Psoas muscle (tissue), 8 donors: Measurements from ENCODE around the gene FOXF1. TPM values are rescaled to one million over a fixed set of nuclear protein-coding genes. Genes with fewer than 3 reads are reported as not detected.
A peak's percentile ranks its signal among the peaks of the same experiment; 100 is the strongest.

Experiments
- ATAC-seq, 4 donors: fragments of 200-7000 bp; cut with Tn5 transposase; one replicate each; pipeline ENCODE4 v1.9.1; 2020; ENCODE audit warnings: moderate library complexity in 3 of 4, mild to moderate bottlenecking in 2 of 4
- DNase-seq, 2 donors: peaks; one replicate each; pipeline ENCODE4 v3.0.0-alpha.2; 2020
- H3K27ac ChIP-seq: fragments of 200-600 bp; one replicate; pipeline ENCODE4 v1.8.0; 2022
- H3K27me3 ChIP-seq, 3 donors: fragments of 200-600 bp in 1 of 3; one replicate each; pipeline versions ENCODE4 v1.6.1 to v1.8.0; 2013 to 2022; ENCODE audit warnings: low read length in 2 of 3, mild to moderate bottlenecking in 2 of 3, moderate library complexity in 1 of 3; ENCODE audit not compliant: insufficient read depth in 3 of 3
- H3K36me3 ChIP-seq, 2 donors: fragments of 200-600 bp in 1 of 2; one replicate each; pipeline versions ENCODE4 v1.6.1 to v1.8.0; 2013 to 2022; ENCODE audit warnings: low read depth in 1 of 2, mild to moderate bottlenecking in 1 of 2, moderate library complexity in 1 of 2; ENCODE audit not compliant: insufficient read depth in 1 of 2
- H3K4me1 ChIP-seq: fragments of 200-600 bp; one replicate; pipeline ENCODE4 v1.8.0; 2022
- H3K4me3 ChIP-seq: fragments of 200-600 bp; one replicate; pipeline ENCODE4 v1.8.0; 2022; ENCODE audit warnings: mild to moderate bottlenecking
- H3K9me3 ChIP-seq: fragments of 200-600 bp; one replicate; pipeline ENCODE4 v1.8.0; 2022
- CTCF ChIP-seq: fragments of 200-600 bp; IDR thresholded peaks from one replicate; pipeline ENCODE4 v1.8.0; 2022; ENCODE audit warnings: antibody characterized with exemption
- whole genome bisulfite sequencing, 3 donors: extraction: QIAGEN DNeasy Blood & Tissue Kit; methylation state at CpG; one replicate each; pipeline versions ENCODE4 v1.1.6 to v1.1.7; 2013; 5-methylcytosine and 5-hydroxymethylcytosine counted together
- intact Hi-C, 2 donors: fragments of 100-400 bp; cut with DNase I; formaldehyde crosslinking; loops; one replicate each; pipeline versions ENCODE4 v1.11.0 to v1.14.2; 2022
- polyA plus RNA-seq, 3 donors: library from polyadenylated mRNA; stranded (reverse); fragments of 200-250 nt; gene quantifications; one replicate each; pipeline ENCODE4 v1.2.3, GENCODE V29; 2013
- total RNA-seq, 4 donors: library from RNA; stranded (reverse); fragmentation: NEBNext Ultra II Directional in 2 of 4; extraction: Animal tissue kit (Norgen Biotek cat#: 25700) in 2 of 4; gene quantifications; one replicate each; pipeline versions ENCODE4 v1.2.1 to v1.2.4, GENCODE V29; 2021 to 2023
- donor health status: healthy with polysubstance abuse.
- donor health status: DM: no; HTN: no; CAD: no; lungs with moderate emphysema.
- donor health status: Bipolar disorder and iron deficiency.
- donor health status: healthy.
- donor health status: DM: yes; HTN: yes; CAD: no.
- donor health status: DM: no; HTN: no; CAD: no.
- donor health status: DM: no; HTN: no; CAD: no.
- donor health status: DM: yes; HTN: yes; CAD: no.

The FOXF1 gene
- total and polyA plus RNA-seq, 7 donors = 0.01 to 0.12 (median 0.03) TPM; not detected in 2

DNA sequence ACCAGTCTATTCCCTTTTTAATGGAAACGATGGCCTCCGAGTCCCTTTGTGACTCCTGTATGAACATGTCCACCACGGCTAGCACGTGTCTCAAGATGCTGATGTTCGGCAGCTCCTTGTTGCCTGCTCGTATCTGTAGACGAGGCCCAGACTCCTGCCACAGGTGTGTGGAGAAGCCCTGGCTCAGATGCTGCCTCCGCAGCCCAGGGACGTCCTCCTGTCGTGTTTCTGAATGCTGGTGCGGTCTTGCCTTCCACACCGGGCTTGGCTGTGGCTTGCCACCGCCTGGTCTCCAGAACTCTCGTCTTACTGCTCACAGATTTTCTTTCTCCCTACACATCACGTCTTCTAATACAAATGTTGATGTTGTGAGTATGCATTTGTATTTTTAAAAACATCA is 17.0 kb downstream of the FOXF1 start:
- TF ChIP-seq CTCF = no peak
- ATAC-seq = no peak
- no peak overlapping the region for H3K4me3 ChIP-seq
- intact Hi-C loops = no loop called here
- no peaks in the 10 kb centered on the region for H3K4me1 ChIP-seq
- H3K9me3 ChIP-seq = no peaks in the 10 kb centered on the region
- H3K27ac ChIP-seq = no peak overlapping the region
- H3K27me3 ChIP-seq = peaks cover 0 to 13% (median 3%) of the 10 kb centered on the region in 3 donors
- no peak for DNase-seq
- 91 to 94% (median 92%) methylated on average over 15 of the region's 15 CpGs for WGBS, 3 donors
- peaks cover 0 to 18% of the 10 kb centered on the region in 2 donors for H3K36me3 ChIP-seq

- H3K36me3 ChIP-seq = peaks cover 0 to 26% of the 10 kb centered on the region in 2 donors
- DNase-seq (peak in 1 of 2 donors; percentile 38), ATAC-seq (no peak)
- peaks cover 0 to 4% (median 0%) of the 10 kb centered on the region in 3 donors for H3K27me3 ChIP-seq
- no peak overlapping the region for H3K4me3 ChIP-seq
- intact Hi-C loops = no loop called here
- no peak overlapping the region for H3K27ac ChIP-seq
- no peaks in the 10 kb centered on the region for H3K4me1 ChIP-seq
- H3K9me3 ChIP-seq = no peaks in the 10 kb centered on the region
- 89 to 92% (median 92%) methylated on average over 38 of the region's 38 CpGs for WGBS, 3 donors
- TF ChIP-seq CTCF = no peak
These were observed 18.0 kb downstream of the FOXF1 start for GRCh38 chr16:86528061-86528929.

DNA sequence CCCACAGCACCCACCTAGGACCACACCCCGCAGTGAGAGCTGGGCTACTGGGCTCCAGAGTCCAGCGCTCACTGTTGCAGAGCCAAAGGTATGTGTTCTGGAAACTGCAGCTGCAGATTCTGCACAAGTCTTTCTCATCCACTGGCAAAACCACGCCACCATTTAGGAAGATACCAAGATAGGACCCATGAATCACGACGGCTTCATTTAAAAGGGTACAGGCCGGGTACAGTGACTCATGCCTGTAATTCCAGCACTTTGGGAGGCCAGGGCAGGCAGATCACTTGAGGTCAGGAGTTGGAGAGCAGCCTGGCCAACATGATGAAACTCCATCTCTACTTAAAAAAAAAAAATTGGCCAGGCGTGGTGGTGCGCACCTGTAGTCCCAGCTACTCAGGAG is 18.8 kb downstream of the FOXF1 start:
- DNase-seq (peak in 1 of 2 donors; percentile 60), ATAC-seq (peak; percentile 68 to 91 (median 85))
- no peak for TF ChIP-seq CTCF
- Histone ChIP-seq H3K27me3 (no peaks in the 10 kb centered on the region), H3K36me3 (peaks cover 0 to 35% of the 10 kb centered on the region in 2 donors), H3K4me1 (no peaks in the 10 kb centered on the region), H3K4me3 (no peak overlapping the region), H3K9me3 (no peaks in the 10 kb centered on the region), H3K27ac (no peak overlapping the region)
- 59 to 72% (median 69%) methylated on average over 7 to 8 of the region's 8 CpGs for WGBS, 3 donors
- intact Hi-C loops = no loop called here

DNA sequence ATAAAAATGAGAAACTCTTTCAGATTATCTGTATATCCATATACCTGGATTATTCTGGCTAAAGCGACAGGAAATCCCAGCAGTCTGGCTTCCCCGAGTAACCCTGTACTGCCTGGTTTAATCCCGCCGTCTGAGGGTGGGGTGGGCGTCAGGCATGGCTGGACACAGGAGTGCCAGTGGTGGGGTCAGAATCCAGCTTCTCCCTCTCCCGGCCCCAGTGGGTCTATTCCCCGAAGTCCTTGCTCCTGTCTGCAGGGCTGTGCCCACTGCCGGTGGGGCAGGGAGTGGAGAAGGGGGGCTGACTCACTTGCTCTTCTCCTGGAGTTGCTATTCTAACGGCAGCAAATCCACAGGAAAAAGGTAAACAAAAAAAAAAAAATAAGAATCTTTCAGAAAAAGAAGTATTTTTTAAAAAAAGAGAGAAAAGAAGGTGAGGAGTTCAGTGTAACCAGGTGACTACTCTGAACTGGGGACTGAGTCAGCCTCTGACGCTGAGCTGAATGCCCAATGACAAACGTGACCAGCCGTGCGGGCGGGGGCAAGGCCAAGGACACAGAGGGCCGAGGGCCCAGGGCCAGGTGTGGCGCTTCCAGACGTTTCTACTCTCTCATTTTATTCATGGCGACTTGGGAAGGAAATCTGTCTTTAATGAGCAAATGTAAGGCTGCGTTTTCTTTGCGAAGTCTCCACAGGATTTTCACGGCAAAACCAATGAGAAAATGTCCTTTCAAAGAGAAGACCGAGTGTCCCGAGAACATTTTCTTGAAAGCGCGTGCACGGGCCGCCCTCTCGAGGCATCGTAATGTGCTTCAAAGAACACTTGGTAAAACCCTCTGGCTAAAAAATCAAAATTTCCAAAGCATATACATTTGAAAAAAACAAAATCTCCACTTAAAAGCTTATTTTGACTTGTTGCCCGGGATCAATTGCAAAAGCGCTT is 20.2 kb downstream of the FOXF1 start:
- H3K9me3 ChIP-seq = no peaks in the 10 kb centered on the region
- DNase-seq (no peak), ATAC-seq (no peak)
- no peaks in the 10 kb centered on the region for H3K27me3 ChIP-seq
- peaks cover 0 to 36% of the 10 kb centered on the region in 2 donors for H3K36me3 ChIP-seq
- H3K4me3 ChIP-seq = no peak overlapping the region
- WGBS, 3 donors = 88 to 89% (median 89%) methylated on average over 31 of the region's 31 CpGs
- no peaks in the 10 kb centered on the region for H3K4me1 ChIP-seq
- no peak overlapping the region for H3K27ac ChIP-seq
- TF ChIP-seq CTCF = no peak
- intact Hi-C loops = no loop called here
